Left ventricle myocardium inferior (tissue), 1 donor: ENCODE data around the gene PRDM10. TPM values are rescaled to one million over a fixed set of nuclear protein-coding genes. Genes with fewer than 3 reads are reported as not detected.

ENCODE experiments used
- DNase-seq: peaks from one replicate; pipeline ENCODE4 v3.0.0-alpha.2; 2020
- H3K27ac ChIP-seq: fragments of 200-600 bp; replicated peaks from 2 replicates; pipeline ENCODE4 v1.8.0; 2021
- H3K27me3 ChIP-seq: fragments of 200-600 bp; 2 replicates; pipeline ENCODE4 v1.8.0; 2021; ENCODE audit warnings: low read depth
- H3K36me3 ChIP-seq: fragments of 200-600 bp; 2 replicates; pipeline ENCODE4 v1.8.0; 2021
- H3K4me1 ChIP-seq: fragments of 200-600 bp; 2 replicates; pipeline ENCODE4 v1.8.0; 2021
- H3K4me3 ChIP-seq: fragments of 200-600 bp; 2 replicates; pipeline ENCODE4 v1.8.0; 2021; ENCODE audit warnings: mild to moderate bottlenecking, moderate library complexity
- H3K9me3 ChIP-seq: fragments of 200-600 bp; replicated peaks from 2 replicates; pipeline ENCODE4 v1.8.0; 2021
- CTCF ChIP-seq: fragments of 200-600 bp; IDR thresholded peaks from 2 replicates; pipeline ENCODE4 v1.8.0; 2021; ENCODE audit warnings: antibody characterized with exemption, mild to moderate bottlenecking, borderline replicate concordance
- intact Hi-C: fragments of 100-400 bp; cut with micrococcal nuclease; formaldehyde crosslinking; loops from one replicate; pipeline ENCODE4 v1.11.0; 2022
- total RNA-seq: library from RNA; stranded (reverse); fragmentation: NEBNext Ultra II Directional; extraction: Animal tissue kit (Norgen Biotek cat#: 25700); gene quantifications from one replicate; pipeline ENCODE4 v1.2.1, GENCODE V29; 2021
- donor health status: DM: no; HTN: yes; CAD: no; lungs with severe emphysema.

The PRDM10 gene
- total RNA-seq, 1 donor from 2014 or later: 5.4 TPM

DNA sequence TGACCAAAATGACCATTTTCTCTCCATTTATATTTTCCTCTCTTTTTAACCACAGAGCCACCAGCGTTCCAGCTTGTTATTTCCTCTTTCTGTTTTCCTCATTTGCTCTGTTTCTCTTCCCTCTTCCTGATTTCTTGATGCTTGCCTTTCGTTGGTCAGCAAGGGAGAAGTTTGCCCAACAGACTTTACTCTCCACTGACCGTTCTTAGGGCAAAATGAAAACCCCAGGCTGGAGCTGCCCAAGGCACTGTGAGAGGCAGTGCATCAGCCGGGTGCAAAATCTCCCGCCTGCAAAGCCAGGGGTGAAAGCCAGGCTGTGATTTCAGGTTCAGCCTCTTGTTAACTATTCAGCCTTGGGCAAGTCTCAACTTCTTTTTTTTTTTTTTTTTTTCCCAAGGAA, 40.9 kb upstream of the PRDM10 start:
- H3K27me3 ChIP-seq: peaks cover 5% of the 10 kb centered on the region
- H3K9me3 ChIP-seq: no peaks in the 10 kb centered on the region
- H3K27ac ChIP-seq: no peak overlapping the region
- H3K4me1 ChIP-seq: no peaks in the 10 kb centered on the region
- DNase-seq: no peak
- intact Hi-C loops: no loop called here
- no peak overlapping the region for H3K4me3 ChIP-seq
- no peaks in the 10 kb centered on the region for H3K36me3 ChIP-seq
- TF ChIP-seq CTCF: no peak

- Histone ChIP-seq H3K4me3 (no peak overlapping the region), H3K4me1 (no peaks in the 10 kb centered on the region), H3K36me3 (no peaks in the 10 kb centered on the region), H3K27ac (no peak overlapping the region), H3K9me3 (no peaks in the 10 kb centered on the region), H3K27me3 (peaks cover 5% of the 10 kb centered on the region)
- no peak for TF ChIP-seq CTCF
- DNase-seq: no peak
- intact Hi-C loops: no loop called here
These were observed 39.5 kb upstream of the PRDM10 start for GRCh38 chr11:130042093-130042591.

GRCh38 chr11:130040281-130040940, 37.8 kb upstream of the PRDM10 start:
- no peak for TF ChIP-seq CTCF
- intact Hi-C loops: no loop called here

GRCh38 chr11:130037881-130038585, 35.4 kb upstream of the PRDM10 start:
- Histone ChIP-seq H3K9me3 (no peaks in the 10 kb centered on the region), H3K4me3 (no peak overlapping the region), H3K27me3 (peaks cover 5% of the 10 kb centered on the region), H3K4me1 (no peaks in the 10 kb centered on the region), H3K27ac (no peak overlapping the region), H3K36me3 (no peaks in the 10 kb centered on the region)
- intact Hi-C loops: no loop called here
- no peak for TF ChIP-seq CTCF
- no peak for DNase-seq

More at GRCh38 chr11:130040281-130040940, 37.8 kb upstream of the PRDM10 start:
- H3K27me3 ChIP-seq: peaks cover 5% of the 10 kb centered on the region
- no peaks in the 10 kb centered on the region for H3K36me3 ChIP-seq
- no peaks in the 10 kb centered on the region for H3K4me1 ChIP-seq
- H3K27ac ChIP-seq: no peak overlapping the region
- no peaks in the 10 kb centered on the region for H3K9me3 ChIP-seq
- DNase-seq: no peak
- H3K4me3 ChIP-seq: no peak overlapping the region

DNA sequence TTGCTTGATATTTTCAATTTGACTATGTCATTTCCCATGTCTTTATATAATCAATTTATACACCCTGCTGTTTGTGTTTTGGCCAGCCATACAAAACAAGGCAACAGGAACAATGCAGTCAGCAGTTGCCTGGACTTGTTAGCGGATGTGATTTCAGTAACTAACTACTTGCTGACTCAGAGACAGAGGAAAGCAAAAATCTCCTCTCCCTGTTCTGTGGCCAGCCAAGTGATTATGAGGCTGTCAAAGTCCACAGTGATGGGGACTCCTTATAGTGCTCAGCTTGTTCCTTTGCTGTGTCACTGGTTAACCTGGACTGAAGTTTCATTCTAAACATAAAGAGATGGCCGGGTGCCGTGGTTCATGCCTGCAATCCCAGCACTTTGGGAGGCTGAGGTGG, 34.4 kb upstream of the PRDM10 start:
- no peaks in the 10 kb centered on the region for H3K9me3 ChIP-seq
- no peak for TF ChIP-seq CTCF
- H3K4me1 ChIP-seq: no peaks in the 10 kb centered on the region
- no peak overlapping the region for H3K27ac ChIP-seq
- peaks cover 5% of the 10 kb centered on the region for H3K27me3 ChIP-seq
- intact Hi-C loops: no loop called here
- no peak overlapping the region for H3K4me3 ChIP-seq
- DNase-seq: no peak
- H3K36me3 ChIP-seq: no peaks in the 10 kb centered on the region
